NOMO-1 (cell line): ENCODE measurements around the gene ENO4.
A peak's percentile ranks its signal among the peaks of the same experiment; 100 is the strongest.

Experiments used
- DNase-seq, 2 experiments: peaks; one replicate each; lab custom pipeline; 2025; ENCODE audit not compliant: unreplicated experiment in 2 of 2; lab: John Stamatoyannopoulos, UW

ENO4 gene

DNA sequence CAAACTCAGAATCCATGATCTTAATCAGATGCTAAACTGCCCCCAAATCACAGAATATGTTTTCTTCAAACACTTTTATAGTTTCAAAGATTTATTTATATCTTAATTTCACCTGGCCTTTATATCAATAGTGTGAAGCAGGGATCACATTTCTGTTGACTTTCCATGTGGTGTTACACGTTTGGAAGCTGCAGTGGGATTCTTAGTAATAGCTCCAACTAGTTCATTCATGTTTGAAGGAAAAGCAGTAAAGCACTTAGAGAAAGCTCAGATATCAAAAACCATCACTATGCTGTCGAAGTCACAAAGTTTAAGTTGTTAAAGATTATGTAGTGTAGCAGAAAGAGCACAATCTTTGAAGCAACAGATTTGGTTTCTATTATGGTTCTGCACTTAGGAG, 16.8 kb downstream of the ENO4 start:
- DNase-seq, result no peak

DNA sequence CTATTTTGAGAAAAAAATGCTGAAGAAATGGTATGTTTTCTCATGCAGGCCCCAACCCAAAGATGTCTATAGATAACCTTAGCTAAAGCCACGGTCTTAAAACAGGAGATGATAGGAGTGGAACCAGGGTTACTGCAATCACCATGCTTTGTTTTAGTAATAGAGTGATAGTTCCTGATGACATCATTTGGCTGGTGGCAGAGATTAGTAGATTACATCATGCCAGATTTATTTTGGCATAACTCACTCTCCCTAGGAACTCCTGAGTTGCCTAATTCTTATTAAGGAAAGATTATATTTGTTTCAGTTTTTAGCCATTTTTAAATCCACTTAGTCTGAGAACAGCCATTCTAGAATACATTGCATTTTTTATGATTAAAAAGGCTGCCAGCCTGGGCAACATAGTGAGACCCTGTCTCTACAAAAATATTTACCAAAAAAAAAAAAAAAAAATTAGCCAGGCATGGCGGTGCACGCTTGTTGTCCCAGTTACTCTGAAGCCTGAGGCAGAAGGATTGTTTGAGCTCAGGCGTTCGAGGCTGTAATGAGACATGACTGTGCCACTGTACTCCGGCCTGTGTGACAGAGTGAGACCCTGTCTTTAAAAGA, 17.8 kb downstream of the ENO4 start:
- no peak for DNase-seq

DNA sequence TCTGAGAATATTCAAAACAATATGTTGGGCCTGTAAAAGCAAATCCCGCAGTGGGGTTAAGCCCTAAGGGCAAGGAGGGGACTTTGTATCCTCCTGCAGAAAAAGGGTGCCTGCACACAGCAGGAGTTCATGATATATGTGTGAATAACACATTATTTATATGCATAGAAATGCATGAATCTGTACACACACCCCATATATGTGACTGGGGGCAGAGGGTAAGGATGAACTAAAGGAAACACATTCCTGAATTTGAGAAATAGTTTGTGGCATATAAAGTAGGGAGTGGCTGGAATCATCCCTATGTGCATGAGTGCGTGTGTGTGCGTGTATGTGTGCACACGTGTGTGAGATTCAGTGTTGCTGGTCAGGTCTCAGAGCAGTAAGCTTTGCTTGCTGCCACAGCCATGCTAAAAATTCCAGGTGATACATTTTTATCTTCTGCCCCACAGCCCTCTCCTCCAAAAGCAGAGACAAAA, 18.9 kb downstream of the ENO4 start:
- DNase-seq, result no peak

DNA sequence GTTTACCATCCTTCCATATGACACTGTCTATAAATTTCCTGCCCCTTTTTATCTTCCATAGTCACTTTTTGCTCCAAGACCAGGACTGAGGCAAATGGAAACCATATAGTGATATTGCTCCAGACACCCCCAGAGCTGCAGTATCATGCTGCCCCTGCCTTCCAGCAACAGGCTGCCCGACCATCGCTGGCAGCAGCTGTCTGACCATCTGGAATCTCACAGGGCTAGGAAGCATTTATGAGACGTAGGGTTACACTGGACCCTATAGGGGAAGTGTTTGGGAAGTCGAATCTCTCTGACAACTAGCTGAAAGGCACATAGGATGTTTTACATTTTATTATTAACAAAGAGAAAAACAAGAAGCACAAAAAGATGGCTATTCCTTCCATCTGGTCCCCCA, 19.4 kb downstream of the ENO4 start:
- no peak for DNase-seq

DNA sequence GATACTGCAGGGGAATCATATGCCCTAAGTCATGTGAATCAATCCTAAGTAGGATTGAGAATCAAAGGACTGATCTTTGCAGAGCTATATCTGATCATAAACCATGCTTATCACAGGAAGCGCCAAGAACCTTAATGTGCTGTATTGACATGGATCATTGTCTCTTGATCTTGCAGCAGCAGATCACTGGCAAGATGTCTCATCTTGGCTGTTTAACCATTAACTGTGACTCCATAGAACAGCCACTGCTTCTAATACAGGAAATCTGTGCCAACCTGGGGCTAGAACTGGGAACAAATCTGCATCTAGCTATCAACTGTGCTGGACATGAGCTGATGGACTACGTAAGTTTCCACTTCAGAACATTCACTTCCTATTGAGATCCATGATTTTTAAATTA, 21.6 kb downstream of the ENO4 start:
- DNase-seq, result no peak

DNA sequence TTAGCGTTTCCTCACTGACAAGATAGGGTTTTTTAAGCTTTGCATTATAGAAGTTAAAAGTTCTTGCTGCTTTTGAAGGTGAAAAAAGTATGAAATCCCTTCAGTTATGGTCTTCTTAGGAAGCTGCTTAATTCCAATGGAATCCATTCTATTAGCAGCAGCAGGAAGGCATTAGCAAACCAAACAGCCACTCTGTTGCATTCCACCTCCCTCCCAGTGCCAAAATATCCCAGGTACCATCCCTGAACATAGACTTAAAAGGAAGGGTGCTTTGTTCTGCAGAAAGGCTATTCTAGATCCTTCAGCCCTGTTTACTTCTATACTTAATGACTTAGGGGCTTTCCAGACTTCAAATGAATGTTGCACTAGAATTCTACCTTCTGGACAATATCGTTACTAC, 23.8 kb downstream of the ENO4 start:
- no peak for DNase-seq

DNA sequence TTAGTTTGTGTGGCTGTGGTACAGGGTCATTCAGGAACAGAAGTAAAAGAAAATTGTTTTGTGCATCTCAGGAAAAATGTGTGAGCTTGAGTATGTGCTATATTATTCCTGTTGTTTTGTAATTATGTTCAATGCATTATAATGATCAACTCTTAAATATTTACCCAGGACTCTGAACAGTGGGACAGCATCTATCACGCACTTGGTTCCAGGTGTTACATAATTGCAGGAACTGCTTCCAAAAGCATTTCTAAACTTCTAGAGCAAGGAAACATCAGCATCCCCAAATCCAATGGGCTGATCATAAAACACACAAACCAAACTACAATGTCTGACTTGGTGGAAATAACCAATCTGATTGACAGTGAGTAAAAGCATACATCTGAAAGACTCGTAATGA, 26.6 kb downstream of the ENO4 start:
- no peak for DNase-seq

DNA sequence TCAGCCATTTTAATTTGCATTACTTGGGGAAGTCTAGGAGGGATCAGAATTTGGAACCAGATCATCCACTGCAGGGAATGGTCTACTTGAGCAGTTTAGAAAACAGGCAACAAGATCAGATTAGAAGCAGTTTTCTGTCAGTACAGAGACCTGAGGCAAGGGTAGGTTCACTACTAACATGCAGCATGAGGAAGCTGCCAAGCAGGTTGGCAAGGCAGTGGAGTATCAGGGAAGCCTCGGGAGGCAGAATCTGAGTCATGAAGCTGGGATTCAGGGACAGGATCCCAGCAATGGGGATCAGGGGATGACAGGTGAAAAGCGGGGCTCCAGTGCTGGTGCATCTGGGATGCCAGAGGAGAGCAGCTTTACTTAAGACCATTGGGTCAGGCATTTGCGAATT, 28.1 kb downstream of the ENO4 start:
- DNase-seq, result no peak

DNA sequence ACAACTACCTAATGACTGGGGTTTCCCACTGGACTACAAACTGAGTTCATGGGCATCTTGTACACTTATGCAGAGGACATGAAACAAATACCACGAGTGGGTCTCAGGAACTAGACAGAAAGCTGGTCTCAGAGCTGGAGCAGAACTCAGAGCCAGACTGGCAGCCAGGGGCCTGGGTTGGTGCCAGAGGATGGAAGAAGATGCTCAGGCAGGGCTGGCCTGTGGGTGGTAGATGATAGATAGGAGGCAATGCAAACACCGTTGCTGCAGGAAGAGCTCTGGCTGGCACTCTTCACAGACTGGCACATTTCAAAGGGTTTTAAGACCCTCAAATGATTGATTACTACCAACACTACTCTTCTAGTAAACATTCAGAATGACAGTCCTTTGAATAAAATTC, 28.8 kb downstream of the ENO4 start:
- DNase-seq, result no peak

DNA sequence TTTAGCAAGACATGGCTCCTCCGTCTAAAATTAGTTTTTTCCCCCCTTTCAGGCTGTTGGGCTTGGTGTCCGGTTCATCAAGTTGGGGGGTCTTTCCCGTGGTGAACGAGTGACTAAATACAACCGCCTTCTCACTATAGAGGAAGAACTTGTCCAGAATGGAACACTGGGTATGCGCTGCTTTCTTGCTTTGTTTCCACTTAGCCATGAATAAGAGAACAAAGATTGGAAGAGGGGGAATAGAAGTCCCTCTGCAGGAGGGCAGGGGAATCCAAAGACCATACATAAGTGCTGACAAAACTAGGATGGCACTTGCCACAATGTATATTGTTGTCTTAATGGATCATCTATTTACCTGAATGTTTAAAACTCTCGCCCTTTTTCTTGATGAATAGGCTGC, 30.5 kb downstream of the ENO4 start:
- no peak for DNase-seq

DNA sequence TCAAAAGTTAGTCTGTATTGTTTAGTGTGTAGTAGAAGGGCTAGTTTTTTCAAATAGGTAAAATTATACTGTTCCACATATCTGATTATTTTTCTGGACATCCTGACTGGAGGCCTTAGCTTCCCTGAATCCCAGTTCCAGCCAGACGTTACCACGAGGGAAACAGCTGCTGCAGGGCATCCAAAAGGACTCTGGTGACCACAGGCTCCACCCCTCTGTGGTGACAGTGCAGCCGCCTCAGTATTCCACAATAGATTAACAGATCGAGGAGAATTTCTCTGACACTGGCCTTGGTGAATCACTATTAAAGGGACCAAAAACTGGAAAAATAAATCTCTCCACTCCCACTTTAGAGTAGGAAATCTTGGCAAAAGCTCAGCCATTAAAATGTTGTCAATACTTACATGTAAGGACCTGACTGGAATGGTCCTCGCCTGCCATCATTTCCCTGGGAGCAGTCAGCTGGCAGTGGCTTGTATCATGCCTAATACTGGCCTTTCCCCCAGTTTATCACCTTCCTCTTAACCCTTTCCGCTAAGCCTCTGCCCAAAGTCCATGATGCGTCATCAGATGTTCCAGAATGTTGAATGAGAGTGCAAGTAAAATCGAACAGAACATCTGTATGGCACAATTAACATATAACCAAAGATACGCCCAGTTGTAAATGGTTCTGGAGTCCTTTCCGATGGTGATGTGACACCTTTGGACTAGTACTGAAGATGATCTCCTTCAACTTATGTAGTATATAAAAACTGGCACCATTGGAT, 31.6 kb downstream of the ENO4 start:
- no peak for DNase-seq

DNA sequence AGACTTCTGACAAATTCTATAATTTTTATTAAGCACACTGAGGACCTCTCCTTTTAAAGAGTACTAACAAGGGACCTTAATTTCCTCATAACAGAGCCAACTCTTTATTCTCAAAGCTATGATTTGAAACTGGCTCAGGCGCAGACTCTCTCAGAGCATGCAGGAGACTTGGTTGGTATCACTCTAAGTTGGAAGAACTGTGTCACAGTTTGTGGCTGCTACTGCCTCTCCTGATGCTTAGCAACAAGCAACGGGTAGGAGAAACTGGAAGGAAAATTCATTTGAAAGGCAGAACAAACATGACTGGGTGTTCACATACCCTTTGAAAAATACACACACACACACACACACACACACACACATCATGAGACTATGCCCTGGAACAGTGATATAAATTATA, 33.3 kb downstream of the ENO4 start:
- DNase-seq, result no peak

DNA sequence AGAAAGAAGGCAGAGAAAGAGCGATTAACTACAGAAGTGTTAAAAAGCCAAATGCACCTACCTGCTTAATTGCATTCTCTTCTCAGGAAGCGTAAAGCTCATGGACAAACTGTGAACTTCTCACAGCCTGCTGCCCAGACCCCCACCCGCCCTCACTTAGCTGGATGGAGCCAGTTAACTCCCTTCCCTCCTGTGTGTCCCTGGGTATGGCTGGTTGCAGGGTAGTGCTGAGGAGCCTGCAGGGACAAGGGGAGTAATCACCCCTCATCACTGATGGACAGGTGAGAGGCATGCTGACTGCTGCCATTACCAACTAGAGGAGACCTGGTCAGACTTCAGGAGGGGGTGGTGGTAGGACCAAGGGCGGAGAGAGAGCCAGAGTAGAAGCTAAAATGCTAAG, 37.5 kb downstream of the ENO4 start:
- no peak for DNase-seq

DNA sequence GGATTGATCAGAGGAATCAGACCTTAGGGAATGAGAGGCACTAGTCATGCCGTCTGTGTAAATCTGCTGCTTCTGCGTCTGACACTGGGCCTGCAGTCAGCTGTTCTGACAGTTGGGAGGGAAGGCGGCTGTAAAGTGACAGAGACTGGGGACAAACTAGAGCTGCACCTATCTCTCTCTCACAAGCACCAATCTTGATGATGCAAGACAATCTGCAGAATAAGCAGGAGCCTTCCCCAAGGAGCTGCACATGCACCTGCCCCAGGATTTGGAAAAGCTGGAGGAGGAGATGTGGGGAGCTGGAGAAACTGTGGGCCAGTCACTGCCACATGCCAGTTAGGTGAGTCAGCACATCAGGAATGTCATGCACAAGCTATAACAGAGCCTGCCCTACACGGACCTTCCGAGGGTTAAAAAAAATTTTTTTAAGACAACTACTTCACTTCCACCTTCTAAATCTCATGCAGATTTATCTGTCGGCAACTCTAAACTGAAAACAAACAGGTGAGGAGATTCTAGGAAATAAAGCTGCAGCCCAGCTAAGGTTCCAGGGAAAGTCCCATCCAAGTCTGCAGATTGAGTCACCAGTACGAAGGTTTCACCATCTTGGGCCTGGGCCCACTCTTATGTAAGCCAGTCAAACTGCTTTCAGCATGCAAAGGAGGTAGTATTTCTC, 39.2 kb downstream of the ENO4 start:
- DNase-seq, result no peak

DNA sequence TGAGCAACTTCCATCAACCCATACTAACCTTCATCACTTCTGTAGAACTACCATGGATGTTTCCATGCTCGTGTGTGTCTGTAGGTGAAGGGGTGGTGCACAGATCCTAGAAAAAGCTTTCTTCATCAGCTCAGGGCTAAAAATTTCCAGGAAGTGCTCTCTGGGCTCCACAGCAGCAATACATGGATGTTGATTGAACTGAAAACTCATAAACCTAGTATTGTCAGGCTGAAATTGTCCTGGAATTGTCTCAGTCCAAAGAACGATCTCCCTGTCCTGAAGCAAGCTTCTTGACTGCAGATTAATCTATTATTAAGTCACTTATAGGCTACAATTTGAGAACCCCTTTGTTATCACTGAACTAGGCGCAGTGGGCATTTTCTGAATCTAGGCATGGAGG, 39.8 kb downstream of the ENO4 start:
- DNase-seq, result no peak

DNA sequence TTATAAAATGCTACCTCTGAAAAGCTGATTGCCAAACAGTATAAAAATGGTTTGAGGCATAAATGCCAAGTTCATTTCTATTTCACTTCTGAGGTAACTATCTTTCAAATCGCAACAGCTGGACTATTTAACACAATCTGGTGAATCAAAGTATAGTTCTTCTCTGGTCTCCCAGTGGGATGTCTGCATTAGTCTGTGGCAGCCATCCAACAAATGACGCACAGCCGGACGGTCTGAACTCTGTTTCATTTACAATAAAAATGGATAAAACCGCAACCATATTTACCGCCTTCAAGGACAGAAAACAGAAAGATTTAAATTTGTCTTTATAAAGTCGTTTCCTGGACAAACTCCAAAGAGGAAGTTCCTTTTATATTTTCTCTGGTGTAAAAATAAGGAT, 41.9 kb downstream of the ENO4 start:
- peak in 1 of 2 experiments; percentile 18 for DNase-seq

DNA sequence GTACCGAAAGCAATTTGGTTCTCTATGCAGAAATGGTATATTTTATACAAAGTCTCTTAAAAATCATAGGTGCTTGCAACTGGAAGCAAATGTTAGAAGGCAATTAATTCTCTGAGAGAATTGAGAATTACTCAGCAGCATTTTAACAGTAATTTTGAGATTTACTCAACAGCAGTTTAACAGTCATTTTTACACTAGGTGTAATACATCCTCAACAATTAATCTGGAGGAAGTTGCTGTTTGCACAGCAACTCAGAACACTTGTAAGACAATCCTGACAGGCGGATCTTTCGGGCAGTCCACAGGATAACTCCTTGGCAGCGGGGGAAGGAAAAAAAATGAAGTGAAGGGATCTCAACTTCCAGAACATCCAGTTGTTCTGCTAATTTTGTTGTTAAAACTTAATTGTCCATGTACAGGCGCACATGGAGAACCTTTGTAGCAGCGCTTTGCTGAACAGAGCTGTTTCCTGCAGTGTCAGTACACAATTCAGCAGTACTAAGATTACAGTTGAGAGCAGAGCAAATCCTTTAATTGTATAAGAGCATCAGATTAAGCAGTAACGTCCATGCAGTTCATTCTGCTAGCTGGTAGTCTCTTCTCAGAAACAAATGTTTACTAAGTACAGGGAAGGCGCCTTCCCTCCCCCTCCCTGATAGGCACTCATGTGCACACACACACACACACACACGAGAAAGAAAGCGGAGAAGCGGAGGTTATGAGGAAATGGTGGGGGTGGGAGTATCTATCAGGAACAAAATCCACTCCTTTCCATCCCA, 43.8 kb downstream of the ENO4 start:
- peak in 1 of 2 experiments; percentile 62 for DNase-seq

DNA sequence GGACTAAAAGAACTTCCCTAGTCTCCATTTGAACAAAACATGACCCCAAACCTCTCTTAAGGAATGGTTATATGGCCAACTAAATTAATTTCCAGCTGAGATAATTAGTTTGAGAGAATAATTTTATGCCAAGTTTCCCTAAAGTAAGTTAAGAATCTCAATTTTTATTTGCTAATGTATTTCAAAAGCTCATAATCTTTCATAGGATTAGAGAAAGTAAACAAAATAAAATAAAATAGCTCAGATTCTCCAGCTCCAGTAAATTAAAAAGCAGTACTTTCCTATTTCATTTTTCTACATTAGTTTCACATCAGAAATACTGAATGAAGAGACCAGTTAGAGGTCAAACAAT, 44.4 kb downstream of the ENO4 start:
- DNase-seq, result no peak

DNA sequence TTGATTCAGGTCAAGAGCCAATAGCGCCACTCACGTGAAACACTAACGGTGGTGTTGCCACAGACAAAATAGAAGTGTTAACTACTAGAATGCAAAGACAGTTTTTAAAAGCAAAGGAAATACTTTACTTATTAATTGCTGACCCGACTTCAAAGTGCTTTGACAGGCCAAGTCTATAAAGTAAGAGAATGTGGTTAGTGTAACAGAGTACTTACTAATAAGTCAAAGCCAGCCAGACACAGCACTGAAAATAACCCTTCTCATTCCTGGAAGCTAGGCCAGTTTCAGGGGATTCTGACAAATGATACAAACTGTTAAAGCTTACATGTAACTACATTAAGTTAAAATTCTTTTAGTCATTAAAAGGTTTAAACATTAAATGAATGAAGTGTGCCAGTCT, 50.3 kb downstream of the ENO4 start:
- no peak for DNase-seq

DNA sequence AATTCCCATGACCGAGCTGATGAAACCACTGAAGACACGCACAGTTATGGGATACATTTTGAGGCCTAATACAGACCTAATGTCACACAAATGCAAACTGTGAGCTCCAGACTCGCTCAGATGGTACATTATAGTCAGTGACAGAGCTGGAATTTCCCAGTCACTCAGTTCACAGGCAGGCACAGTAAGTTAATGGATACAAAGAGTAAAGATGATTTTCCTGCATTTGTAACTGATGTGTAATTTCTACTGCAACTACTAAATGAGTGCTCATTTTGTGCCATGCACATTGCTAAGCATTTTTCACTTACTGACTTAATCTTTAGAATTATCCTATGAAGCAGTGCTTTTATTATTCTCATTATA, 56.5 kb downstream of the ENO4 start:
- no peak for DNase-seq

DNA sequence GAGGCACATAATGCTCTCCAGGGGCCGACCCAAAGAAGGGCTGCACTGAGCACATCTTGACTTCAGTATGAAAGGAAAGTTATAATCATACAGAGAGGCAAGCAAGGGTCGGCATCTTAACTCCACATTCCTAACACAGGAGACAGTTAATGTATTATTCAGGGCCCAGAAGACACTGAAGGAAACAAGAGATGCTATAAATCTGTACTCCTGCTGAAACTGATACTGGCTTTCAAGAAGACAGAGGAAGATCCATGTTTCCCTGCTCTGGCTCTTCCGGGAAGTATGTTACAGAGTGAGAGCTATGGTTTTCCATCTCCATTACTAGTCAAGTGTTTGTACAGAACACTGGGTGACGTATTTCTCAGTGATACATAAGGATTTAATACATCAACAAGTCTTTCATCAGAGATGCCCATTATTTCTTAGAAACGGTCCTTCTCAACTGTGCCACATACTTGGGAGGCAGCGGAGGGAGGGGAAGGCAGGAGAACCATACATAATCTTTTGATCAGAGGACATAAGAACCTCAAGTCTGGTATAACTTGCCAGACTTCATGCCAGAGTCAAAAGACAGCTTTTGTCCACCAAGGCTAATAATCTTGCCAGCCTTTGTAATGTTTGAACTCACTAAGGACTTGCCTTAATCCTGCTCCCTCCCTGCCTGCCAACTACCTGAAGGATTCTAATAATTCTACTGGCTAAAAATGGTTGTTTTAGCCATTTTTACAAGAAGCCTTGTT, 58.1 kb downstream of the ENO4 start:
- no peak for DNase-seq
